Renal cortical epithelial cell (primary cell): ENCODE measurements around the gene KHNYN. TPM values are rescaled to one million over a fixed set of nuclear protein-coding genes. Genes with fewer than 3 reads are reported as not detected.
A peak's percentile ranks its signal among the peaks of the same experiment; 100 is the strongest.
"Not testable (repeated sequence)": the region's sequence is repeated elsewhere in the genome, so short reads cannot be mapped to it uniquely, and the experiment has no call there.

Experiments
- DNase-seq: peaks from one replicate; pipeline ENCODE4 v3.0.0-alpha.2; 2011; ENCODE audit warnings: low read depth
- total RNA-seq: library from RNA; depleted of rRNA; stranded (reverse); fragments of >200 nt; gene quantifications from 2 replicates; pipeline ENCODE4 v1.2.3, GENCODE V29; 2014

KHNYN gene
- total RNA-seq = 48.5 and 59.9 TPM in 2 replicates

DNA sequence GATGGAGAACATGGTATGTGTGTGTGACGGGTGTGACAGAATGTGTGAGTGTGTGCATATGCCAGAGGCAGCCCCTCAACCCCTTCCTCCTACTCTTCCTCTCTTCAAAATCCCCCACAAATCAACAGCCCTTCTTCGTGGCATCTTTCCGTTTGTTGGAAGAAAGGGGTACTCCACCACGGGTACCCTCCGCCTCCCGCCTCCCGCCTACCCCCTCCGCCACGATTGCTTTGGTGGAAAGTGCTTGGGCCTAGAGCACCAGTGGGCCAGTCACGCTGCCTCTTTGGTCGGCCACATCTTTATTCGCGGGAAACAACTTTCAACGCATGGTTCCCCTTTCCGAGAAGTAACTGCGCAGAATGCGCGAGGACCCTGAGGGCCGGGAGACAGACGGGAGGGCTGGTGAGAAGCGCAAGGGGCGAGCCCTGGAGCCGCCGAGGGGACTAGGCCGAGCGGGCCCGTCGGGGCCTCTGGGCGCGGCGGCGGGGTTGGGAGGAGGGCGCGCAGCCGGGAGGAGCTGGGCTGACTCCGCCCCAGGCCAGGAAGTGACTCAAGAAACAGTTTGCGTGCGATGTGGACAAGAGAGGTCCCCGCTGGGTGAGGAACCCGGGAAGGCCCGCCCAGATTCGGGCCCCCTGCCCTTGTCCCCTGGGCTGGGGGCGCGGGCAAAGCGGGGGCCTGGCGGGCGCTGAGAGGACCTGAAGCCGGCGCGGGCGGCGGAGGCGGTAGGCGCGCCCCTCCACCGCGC is at the start of gene KHNYN, which contains the start of gene CBLN3:
KHNYN (plus strand) TSS at position 560 of the 748 bp plus-strand sequence. CDS start 777 bp downstream, outside the sequence.
CBLN3 (minus strand) TSS at position 274 of the 748 bp plus-strand sequence. CDS start 614 bp downstream, outside the sequence.
- DNase-seq = peak; percentile 74

DNA sequence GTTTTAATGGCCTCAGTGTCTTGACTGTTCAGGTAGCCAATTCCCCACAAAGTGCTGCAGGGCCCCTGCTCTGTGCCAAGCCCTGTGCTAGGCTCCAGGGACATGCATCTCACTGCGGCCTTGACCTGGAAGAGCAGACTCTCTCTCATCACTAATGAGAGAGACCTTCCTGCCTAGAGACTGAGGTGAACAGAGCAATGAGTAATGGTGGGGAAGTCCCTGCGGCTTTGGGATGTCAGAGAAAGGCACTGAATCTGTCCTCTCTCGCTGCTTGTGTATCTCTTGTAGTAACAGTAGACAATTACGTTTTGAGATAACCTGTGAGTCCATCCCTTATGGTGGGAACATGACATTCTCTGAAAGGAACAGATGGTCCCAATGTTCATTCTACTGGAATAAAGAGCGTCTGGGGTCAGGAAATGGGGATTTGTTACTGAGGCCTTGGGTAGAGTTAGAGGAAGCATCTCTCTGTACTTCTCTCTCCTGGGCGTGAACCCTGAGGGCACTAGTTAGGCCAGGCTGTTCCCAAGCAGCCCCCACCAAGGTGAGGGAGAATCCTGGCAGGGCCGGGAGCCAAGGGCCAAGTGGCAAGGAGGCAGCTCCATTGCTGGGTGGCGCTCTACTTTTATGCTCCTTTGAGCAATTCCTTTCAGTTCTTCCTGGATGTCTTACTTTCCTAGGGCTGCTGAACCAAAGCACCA is 48.2 kb upstream of the KHNYN start:
- DNase-seq = no peak

DNA sequence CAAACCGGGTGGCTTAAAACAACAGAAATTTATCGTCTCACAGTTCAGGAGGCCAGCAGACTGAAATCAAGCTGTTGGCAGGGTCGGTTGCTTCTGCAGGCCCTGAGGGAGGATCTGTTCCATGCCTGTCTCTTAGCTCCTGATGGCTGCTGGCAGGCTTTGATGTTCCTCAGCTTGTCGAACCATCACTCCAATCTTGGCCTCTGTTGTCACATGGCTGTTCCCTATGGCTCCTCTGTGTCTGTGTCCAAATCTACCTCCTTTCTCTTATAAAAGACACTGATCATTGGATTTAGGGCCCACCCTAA is 47.7 kb upstream of the KHNYN start:
- DNase-seq = no peak

DNA sequence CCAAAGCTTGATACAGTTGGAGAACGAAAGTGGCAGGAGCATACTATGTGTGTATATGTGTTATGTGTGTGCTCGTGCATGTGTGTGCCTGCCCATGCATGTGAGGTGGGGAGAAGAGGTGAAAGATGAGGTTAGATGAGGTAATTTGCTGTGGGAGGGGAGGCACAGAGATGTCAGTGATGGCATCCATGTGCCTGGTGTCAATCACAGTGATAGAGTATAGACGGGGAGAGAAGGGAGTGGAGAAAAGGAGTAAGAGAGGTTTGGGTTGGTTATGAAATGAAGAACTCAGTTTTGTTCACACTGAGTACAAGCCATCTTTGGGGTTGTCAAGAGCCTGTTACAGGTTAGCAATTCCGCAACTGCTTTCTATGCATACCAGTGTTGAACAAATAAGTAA is 45.6 kb upstream of the KHNYN start:
- DNase-seq = no peak

DNA sequence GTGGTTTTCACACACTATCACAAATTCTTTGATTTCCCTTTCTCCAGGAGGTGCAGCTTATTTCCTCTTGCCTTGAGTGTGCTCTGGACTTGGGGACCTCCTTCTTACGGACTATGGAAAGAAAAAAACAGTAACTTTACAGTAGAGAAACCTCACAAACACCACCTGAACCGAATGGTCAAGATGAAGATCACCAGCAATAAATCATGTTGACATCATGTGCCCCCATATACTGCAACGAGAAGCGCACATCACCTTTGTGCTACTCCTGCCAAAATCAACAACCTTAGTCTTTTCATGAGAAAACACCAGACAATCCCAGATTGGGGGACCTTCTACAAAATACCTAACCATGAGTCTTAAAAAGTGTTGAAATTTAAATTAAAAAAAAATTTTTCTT is 44.2 kb upstream of the KHNYN start:
- DNase-seq = no peak

DNA sequence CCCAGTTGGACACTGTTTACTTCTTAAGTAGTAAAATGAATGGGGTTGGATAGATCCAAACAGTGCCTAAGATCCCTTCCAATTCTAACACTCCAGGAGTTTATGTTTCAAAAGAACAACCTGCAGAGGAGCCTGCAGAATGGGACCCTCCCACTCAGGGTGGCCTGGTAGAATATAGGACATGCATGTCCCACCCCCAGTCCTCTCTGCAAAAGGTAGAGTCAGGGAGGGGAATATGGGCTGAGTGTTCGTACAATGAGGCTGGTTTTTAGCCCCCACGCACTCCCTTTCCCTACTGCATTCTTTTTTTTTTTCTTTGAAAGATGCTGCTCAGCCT is 42.8 kb upstream of the KHNYN start:
- DNase-seq = no peak

DNA sequence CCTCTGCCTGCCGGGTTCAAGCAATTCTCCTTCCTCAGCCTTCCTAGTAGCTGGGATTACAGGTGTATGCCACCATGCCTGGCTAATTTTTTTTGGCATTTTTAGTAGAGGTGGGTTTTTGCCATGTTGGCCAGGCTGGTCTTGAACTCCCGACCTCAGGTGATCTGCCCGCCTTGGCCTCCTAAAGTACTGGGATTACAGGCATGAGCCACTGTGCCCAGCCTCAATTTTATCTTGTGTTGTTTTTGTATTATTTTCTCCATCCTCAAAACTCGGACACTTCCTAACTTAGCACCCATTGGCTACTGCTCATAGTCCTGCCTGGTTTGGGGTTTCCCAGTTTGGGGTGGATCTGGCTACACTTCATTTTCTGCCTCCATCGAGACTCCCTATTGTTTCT is 42.2 kb upstream of the KHNYN start:
- DNase-seq = not testable (repeated sequence)

DNA sequence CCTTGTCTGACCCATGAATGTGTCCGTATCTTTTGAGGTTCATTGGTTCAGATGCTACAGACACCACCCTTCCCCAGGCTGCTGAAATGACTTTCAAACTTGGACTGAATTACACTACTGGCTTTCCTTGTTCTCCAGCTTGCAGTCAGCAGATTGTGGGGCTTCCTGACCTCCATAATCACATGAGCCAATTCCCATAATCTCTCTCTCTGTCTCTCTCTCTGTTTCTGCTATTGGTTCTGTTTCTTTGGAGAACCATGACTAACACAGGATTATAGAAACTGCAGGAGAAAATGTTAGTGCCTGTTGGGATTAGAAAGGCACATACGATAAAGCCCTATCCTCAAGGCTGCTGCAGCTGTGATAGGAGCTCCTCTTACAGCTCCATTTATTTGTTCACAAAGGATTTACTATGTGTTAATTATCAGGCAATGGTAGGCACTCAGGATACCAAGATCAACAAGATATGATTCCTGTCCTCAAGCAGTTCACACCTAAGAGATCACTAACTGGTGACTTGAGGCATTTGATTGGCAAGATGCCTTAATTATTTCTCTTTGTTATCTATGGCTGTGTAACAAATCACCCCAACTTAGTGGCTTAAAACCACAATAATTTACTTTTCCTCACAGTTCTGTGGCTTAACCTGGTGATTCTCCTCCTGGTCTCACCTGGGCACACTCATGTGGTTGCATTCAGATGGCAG is 41.1 kb upstream of the KHNYN start:
- DNase-seq = no peak

DNA sequence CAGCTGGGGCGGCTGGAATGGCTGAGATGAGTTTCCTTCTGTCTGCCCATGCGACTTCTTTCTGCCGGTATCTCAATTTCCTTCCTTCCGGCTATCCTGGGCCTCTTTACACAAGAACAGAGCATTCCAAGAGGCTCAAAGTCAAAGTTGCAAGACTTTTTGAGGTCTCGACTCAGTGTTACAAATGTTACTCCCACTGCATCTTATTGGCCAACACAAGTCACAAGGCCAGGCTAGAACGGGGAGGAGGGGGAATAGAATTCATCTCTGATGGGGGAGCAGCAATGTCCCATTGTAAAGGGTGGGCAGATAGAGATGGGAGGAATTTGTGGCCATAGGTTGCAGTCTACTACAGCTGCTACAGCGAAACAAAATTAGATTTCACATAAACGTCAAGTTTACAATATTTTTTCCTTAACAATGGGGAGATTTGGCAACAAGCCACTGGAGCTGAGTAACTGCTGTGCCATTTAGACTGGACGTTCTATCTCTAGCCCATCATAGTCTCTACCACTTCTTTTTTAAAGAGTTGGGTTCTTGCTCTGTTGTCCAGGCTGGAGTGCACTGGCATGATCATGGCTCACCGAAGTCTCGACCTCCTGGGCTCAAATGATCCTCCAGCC is 40.4 kb upstream of the KHNYN start:
- no peak for DNase-seq

DNA sequence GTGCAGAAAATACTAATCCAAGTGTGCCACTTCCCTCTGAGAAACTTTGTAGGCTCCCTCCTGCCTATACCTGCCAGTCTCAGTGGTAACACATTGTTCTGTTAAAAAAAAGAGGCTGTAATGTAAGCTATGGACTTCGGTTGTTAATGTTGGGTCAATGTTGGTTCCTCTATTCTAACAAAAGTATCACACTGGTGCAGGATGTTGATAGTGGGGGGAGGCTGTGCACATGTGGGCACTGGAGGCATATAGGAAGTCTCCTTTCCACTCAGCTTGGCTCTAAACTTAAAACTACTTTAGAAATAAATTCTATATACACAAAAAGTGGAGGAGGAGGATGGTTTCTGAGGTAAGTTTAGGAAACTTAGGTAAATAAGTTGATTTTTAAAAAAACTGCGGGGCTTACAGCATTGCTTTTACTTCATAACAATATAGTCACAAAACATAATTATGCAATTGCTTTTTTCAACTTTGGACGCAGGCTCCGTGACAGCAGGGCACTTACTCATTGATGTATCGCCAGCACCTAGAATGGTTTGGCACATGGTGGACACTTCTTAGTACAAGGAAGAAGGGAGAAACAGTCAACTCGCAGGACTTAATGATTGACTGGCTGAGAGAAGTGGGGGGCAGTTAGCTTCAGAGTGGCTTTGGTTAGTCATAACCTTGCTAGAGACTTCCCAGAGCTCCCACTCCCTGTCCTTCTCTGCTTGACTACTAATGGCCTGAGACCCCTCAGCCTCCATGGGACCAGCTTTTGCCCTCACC is 38.9 kb upstream of the KHNYN start:
- DNase-seq = peak; percentile 63

DNA sequence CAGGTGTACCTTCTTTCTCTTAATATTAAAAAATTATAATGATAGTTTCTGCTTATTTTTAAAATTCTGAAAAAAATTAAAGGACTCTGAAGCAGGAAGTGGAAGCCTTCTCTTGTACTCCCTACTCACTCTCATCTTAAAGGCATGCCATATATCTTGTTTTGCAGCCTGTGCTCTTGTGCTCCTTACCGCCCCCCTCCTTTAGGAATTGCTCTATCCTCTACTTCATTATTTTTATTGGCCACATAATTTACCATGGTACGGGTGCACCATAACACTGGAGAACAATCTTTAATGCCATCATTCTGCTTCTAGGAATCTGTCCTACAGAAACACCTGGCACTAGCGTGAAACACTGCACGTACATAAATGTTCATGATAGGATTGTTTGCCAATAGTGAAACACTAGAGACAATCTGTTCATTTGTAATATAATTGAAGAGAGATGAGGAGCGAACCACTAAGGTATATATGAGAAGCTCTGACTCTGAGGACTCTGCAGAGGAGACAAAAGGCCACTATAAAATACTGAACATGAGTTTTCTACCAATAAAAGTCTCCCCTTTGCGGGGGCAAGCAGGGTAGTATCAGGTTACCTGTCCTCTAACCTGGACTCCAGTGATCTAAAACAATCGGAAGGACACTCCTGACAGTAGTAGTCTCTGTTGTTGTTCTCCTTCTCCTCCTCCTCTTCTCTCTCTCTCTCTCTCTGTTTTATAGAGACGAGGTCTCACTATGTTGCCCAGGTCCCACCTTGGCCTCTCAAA is 37.2 kb upstream of the KHNYN start:
- peak; percentile 49 for DNase-seq

DNA sequence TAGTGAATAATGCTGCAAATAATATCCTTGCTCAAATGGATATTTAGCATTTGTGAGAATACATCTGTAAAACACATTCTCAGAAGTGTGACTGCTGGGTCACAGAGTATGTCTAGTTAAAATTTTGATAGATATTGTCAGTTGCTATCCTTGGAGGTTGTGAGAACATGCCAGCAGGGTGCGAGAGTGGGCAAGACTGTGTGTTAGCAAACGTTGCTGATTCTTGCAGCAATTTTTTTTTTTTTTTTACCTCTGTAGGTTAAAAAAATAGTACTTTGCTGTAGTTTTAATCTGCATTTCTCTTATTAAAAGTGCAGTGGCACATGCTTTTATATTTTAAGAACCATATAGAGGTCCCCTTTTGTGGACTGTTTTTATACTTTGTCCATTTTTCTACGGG is 35.5 kb upstream of the KHNYN start:
- DNase-seq = no peak

DNA sequence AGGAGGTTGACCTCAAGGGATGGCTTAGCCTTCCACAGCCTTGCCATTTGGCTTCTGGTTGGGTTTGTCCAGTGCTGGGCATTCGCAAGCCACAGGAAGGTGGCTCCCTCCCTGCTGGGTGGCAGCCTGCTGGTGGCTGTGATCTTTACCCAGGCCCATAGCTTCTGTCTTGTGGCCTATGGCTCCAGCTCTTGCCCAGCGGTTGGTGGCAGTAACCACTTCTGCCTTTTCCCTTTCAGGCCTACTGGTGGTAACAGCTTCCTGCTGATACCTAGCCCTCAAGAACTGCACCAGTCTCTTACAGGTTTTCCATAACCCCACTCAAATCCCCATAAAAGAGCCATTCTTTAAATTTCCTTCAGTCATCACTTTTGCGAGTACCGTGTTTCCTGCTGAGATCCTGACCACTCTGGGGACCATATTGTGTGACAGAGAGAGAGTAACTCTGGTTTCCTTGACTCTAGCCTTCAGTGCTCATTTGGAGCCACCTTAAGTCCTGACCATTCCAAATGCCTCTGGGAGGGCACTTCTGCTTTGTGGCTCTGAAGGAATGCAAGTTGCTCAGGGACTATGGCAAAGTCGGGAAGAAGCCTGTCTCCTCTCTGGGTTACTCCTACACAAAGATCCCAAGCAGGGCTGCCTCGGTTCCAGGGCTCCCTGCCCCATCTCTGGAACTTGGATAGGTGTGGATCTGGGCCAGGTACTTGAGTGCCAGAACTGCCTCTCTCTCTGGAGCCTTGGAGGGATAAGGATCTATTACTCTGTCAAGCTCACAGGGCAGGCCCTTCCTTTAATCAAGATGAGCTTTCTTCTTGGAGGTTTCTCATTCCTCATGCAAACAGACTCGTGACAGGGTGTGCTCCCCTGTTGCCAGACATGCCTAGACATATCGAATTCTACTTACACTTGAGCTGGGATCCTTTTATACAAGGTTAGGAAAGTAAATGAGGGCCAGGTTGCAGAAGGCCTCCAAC is 33.9 kb upstream of the KHNYN start:
- DNase-seq = no peak

DNA sequence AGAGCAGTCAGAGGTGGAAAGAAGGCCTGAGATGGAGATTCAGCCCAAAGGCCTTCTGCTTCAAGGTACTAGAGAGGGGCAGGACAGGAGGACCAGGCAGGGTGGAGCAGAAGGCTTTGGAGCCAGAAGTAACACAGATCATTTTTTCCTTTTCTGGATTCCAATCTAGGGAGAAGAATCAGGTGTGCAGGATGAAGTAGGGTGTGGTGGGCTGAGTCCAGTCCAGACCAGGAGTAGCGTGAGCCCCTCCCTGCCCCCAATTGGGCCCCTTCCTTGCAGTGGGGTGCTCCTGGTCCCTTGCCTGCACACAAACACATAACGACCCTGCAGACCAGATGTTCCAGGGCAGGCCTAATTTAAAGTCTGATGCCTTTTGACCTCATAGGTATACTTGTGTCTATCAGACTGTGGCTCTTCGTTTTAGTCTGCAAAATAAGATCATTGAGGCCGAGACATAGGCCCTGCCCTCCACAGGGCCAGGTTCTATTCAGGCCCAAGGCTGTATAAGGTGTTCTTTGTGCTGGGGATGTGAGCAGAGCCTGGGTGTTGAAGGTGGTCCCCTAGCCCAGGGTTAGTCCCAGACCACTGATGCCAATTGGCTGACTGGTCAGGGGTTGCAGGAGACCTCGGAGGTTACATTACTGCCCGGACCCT is 32.0 kb upstream of the KHNYN start:
- no peak for DNase-seq

DNA sequence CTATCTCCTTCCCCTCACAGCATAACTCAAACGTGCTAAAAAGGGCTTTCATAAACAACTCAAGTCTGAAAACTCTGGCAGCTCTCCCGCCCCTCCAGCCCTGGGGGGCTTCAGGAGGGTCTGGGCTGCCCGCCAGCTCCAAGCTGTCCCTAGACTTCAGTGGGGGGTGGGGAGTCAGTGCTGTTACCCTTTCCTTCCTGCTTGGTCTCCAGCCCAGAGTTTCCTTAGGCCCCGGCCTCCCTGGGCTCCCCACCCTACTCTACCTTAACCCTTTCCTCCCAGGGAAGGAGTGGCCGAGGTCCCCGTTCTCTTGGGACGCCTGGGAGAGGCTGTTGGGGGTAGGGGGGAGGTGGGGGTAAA is 31.5 kb upstream of the KHNYN start:
- DNase-seq = no peak

DNA sequence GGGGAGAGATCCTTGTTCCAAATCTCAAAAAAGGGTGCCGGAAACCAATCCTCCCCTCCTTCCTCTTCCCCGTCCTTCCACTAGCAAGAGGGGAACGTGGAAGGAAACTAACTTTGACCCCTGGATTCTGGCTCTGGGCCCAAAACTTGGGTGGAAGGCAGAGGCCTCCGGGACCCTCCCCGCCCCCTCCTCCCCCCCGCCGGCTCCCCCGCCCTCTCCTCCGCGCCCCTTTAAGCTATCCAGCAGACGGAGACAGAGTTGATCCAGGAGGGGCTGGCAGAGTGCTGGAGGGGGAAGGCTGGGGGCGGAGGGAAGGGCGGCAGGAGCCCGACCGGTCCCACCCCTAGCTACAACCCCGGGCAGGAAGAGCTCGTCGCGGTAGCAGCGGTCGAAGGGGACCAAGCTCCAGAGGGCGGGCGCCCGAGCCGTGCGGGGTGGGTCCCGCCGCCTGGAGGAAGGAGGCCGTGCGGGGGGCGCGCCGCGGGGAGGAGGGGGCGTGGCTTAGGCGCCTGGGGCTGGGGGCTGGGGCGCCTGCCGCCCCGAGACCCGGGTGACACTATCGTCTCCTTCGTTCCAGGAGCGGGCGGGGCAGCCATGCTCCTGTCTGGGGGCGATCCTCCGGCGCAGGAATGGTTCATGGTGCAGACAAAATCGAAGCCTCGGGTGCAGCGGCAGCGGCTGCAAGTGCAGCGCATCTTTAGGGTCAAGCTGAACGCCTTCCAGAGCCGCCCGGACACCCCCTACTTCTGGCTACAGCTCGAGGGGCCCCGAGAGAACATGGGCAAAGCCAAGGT is 30.9 kb upstream of the KHNYN start, which contains the start of gene NYNRIN:
NYNRIN (plus strand) TSS at position 351 of the 794 bp plus-strand sequence; CDS start at position 595, 244 bp downstream.
- no peak for DNase-seq

DNA sequence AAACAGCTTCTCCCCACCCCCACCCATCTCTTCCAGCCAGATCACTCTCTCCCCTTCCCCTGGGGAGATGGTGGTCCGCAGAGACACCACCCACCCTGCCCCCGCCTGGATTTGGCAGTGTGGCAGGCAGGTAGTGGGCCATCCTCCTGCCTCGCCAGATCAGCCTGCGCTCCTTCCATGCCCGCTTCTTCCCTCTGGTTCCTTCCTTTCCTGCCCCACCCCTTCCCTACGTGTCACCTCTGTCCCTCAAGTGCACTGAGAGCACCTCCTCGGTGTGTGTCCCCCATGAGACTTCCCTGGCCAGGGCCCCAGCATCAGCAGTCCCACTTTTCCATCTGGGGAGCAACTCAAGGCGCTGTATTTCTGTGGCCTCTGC is 30.3 kb upstream of the KHNYN start:
- no peak for DNase-seq

DNA sequence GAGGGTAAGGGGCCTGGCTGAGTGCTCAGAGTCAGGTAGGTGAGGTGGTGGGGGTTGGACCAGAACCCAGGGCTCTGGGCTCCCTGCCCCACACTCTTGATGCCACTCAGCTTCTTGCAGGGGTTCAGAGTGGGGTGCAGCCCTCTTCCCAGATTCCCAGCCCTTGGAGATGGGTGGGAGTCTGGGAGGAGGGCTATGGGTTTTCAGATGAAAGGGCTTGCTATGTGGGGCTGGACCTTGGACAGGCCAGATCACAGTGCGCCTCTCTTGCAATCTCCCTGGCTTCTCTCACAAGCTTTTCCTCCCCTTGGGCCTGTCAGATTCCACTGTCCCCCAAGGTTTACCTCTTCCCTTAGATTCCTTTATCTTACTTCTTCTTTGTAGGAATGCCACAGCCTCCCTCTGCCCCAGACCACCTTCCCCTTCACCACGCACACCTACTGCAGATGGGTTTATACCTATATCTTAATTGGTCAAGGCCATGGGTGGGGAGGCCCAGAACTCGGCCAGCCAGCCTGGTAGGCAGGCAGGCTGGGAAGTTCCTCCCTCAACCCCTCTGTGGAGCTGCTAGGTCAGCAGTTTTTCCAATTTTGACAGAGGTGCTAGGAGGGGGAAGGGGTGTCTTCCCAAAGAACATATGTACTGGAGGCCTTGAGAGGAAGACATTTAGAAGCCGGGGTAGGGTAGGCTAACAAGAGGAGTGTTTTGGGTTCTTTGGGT is 29.6 kb upstream of the KHNYN start:
- no peak for DNase-seq
